Measurements from ENCODE around the gene RELN. TPM values are rescaled to one million over a fixed set of nuclear protein-coding genes. Genes with fewer than 3 reads are reported as not detected.

RELN gene
- total RNA-seq, 1 donor from 2014 or later, result not detected

DNA sequence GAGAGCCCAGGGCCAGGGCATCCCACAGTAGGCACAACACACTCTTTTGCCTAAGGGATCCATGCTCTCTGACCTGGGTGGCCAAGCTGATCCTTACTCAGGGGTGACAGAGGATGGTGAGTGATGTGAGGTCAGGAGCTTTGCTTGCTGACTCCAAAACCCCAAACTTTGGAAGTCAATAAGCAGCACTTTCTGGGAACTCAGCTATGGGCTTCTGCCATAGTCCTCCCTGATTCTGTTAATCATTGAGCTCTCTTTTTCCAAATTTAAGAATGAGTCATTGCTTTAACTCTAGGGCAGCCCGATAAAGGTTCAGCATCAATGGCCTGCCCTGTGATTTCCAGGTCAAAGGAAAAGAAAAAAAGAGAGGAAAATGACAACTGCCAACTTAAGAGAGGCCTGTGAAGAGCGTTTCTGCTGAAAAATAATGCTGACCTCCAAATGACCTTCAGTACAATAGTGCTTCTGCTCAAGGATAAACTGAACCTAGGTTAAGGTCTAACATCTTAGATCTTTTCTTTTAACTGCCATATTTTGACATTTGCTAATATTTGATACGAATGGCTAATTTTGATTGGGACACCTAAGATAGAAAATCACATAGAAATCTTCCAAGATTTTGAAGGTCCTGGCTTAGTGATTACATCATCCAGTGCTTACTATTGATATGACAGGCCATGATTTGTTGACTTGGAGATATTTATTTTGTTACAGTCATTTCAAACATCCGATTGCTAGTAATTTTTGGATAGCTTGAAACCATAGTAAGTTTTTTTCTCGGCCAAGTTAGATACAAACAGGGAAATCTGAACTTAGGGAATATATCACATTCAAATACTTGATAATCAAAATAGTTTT lies 20.8 kb upstream of the RELN start:
- no peak overlapping the region for H3K27ac Mint-ChIP-seq
- no peaks in the 10 kb centered on the region for H3K27me3 Mint-ChIP-seq (ENCODE audit: low read depth)

DNA sequence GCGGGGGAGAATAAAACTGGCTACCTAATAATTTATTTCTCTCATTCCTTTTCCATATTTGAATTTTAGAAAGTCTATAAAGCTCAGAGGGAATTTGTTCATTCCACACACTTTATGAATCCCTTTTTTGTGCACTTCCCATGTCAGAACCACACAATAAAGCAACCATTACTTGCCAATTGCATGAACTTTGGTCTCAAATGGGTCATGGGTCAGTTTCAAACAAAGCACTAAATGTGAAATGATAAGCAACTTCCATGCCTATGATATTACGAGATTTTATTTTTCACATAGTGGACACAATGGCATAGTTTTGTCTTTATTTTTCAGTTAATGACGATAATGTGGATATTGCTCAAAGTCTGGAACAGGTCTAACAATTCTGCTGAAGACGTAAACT lies 18.6 kb upstream of the RELN start:
- Mint-ChIP-seq H3K4me1 (ENCODE audit: low read depth) (no peaks in the 10 kb centered on the region), H3K9me3 (no peaks in the 10 kb centered on the region), H3K4me3 (ENCODE audit: low read depth) (no peak overlapping the region)

More for the DNA sequence above, 20.8 kb upstream of the RELN start:
- no peak for DNase-seq (ENCODE audit: low spot score)
- intact Hi-C loops (cut with micrococcal nuclease), result no loop called here
- Mint-ChIP-seq H3K36me3 (ENCODE audit: low read depth) (no peaks in the 10 kb centered on the region), H3K4me1 (ENCODE audit: low read depth) (no peaks in the 10 kb centered on the region), H3K4me3 (ENCODE audit: low read depth) (no peak overlapping the region), H3K9me3 (no peaks in the 10 kb centered on the region)

DNA sequence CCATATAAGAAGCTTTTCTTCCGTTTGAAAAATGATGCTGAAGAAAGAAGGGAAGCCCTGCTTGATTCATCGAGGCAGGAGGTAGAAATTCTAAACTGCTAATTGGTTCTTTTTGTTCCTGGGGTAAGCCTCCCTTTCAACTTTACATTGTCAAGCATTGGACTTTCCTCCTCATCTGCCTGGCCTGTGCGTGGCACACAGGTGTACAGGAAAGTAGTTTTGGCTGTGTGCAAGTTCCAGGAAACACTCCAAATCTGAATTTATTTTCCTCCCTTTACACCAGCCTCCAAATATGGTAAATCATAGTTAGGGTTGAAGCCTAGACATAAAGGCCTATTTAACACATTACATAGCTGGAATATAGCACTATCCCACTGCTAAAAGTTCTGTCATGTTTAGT lies 18.2 kb upstream of the RELN start:
- H3K27ac Mint-ChIP-seq, result no peak overlapping the region
- intact Hi-C loops (cut with micrococcal nuclease), result no loop called here
- H3K4me3 Mint-ChIP-seq (ENCODE audit: low read depth), result no peak overlapping the region

More for the DNA sequence above, 18.6 kb upstream of the RELN start:
- intact Hi-C loops (cut with micrococcal nuclease), result no loop called here
- no peaks in the 10 kb centered on the region for H3K36me3 Mint-ChIP-seq (ENCODE audit: low read depth)
- H3K27me3 Mint-ChIP-seq (ENCODE audit: low read depth), result no peaks in the 10 kb centered on the region
- no peak overlapping the region for H3K27ac Mint-ChIP-seq
- no peak for DNase-seq (ENCODE audit: low spot score)

DNA sequence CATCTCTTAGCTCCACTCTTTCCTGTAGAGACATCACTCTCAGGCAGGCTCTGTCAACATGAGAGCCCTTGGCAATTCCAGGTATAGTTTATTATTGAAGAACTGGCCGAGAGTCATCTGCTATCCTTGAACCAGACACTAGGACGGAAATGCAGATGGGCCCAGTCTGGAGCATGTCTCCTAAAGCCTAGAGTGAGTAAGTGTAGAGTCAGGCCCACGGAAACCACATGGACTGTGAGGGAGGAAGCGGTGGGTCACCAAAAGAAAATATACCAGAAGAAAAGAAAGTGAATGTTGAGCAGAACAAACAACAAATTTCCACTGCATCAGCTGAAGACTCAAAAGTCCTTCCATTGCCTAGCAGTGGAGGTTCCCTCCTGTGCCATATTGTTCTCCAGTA lies 15.7 kb upstream of the RELN start:
- Mint-ChIP-seq H3K9me3 (no peaks in the 10 kb centered on the region), H3K4me3 (ENCODE audit: low read depth) (no peak overlapping the region), H3K27me3 (ENCODE audit: low read depth) (no peaks in the 10 kb centered on the region), H3K36me3 (ENCODE audit: low read depth) (no peaks in the 10 kb centered on the region), H3K27ac (no peak overlapping the region), H3K4me1 (ENCODE audit: low read depth) (no peaks in the 10 kb centered on the region)
- DNase-seq (ENCODE audit: low spot score), result no peak
- intact Hi-C loops (cut with micrococcal nuclease), result no loop called here

More for the DNA sequence above, 18.2 kb upstream of the RELN start:
- DNase-seq (ENCODE audit: low spot score), result no peak
- Mint-ChIP-seq H3K4me1 (ENCODE audit: low read depth) (no peaks in the 10 kb centered on the region), H3K27me3 (ENCODE audit: low read depth) (no peaks in the 10 kb centered on the region), H3K9me3 (no peaks in the 10 kb centered on the region), H3K36me3 (ENCODE audit: low read depth) (no peaks in the 10 kb centered on the region)

DNA sequence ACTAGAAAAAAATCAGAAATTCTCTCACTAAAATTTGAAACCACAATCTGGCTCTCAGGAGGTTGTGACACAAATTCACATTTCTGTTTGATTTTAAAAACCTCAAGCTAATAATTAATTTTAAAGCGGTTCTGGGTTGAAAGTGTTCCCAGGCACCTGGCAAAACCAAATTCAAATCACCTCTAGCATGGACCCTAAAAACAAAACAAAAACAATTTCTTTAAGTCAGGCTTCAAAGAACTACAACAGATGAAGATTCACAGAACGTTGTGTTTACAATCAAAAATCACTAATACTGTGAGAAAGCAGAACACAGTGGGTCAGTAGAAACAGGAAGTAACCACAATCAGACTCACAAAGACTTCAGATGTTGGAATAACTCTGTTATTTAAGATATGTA lies 7.2 kb upstream of the RELN start:
- intact Hi-C loops (cut with micrococcal nuclease), result loop anchor here (10.0 kb wide), 1 partner anchor 158 kb away; no protein-coding TSS in a partner anchor
- H3K9me3 Mint-ChIP-seq, result no peaks in the 10 kb centered on the region
- no peaks in the 10 kb centered on the region for H3K4me1 Mint-ChIP-seq (ENCODE audit: low read depth)
- no peak for DNase-seq (ENCODE audit: low spot score)
- no peaks in the 10 kb centered on the region for H3K36me3 Mint-ChIP-seq (ENCODE audit: low read depth)
- H3K4me3 Mint-ChIP-seq (ENCODE audit: low read depth), result no peak overlapping the region
- peaks cover 13% of the 10 kb centered on the region for H3K27me3 Mint-ChIP-seq (ENCODE audit: low read depth)
- no peak overlapping the region for H3K27ac Mint-ChIP-seq

DNA sequence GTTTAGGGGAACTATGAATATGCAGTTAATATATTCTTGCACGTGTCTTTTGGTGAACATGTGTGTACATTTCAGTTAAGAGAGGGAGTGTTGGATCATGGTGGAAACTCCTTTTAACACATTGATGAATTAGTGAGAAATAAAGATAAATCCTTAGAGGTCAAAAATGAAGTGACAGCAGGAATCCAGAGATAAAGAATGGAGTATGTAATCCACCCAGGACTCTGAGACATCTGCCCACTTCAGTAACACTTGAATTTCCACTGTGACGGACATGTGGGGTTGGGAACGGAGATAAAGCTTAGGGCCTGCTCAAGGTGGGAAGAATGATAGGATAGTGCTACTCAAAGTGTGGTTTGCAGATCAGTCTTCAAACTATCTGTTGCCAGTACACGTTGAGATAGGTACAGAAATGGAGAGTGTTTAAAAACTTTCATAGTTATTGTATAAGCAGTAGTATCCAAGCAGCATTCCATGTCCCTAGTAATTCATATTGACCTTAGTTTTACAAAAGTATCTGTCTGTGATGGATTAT lies 6.6 kb upstream of the RELN start:
- Mint-ChIP-seq H3K4me1 (ENCODE audit: low read depth) (no peaks in the 10 kb centered on the region), H3K36me3 (ENCODE audit: low read depth) (no peaks in the 10 kb centered on the region), H3K27me3 (ENCODE audit: low read depth) (peaks cover 19% of the 10 kb centered on the region), H3K27ac (no peak overlapping the region), H3K4me3 (ENCODE audit: low read depth) (no peak overlapping the region), H3K9me3 (no peaks in the 10 kb centered on the region)
- intact Hi-C loops (cut with micrococcal nuclease), result loop anchor here (10.0 kb wide), 1 partner anchor 159 kb away; no protein-coding TSS in a partner anchor
- DNase-seq (ENCODE audit: low spot score), result no peak

DNA sequence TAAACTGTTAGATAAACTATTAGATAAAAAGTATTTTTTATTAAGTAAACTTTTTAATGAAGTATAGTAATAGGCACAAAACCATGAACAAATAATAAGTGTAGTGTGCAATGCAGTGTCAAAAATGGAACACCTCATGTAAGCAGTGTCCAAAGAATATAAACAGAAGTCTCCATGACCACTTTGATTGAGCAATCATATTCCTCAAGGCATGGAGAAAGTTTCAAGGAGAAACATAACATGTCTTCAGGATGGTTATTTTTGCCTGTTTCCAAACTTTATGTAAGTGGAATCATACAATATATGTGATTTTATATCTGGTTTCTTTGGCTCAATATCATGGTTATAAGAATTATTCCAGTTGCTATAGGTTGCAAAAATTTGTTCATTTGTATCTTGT lies 6.1 kb upstream of the RELN start:
- intact Hi-C loops (cut with micrococcal nuclease), result loop anchor here (10.0 kb wide), 1 partner anchor 159 kb away; no protein-coding TSS in a partner anchor
- H3K27ac Mint-ChIP-seq, result no peak overlapping the region
- no peaks in the 10 kb centered on the region for H3K9me3 Mint-ChIP-seq
- peaks cover 1% of the 10 kb centered on the region for H3K4me1 Mint-ChIP-seq (ENCODE audit: low read depth)
- H3K4me3 Mint-ChIP-seq (ENCODE audit: low read depth), result no peak overlapping the region
- H3K27me3 Mint-ChIP-seq (ENCODE audit: low read depth), result peaks cover 24% of the 10 kb centered on the region
- no peak for DNase-seq (ENCODE audit: low spot score)
- no peaks in the 10 kb centered on the region for H3K36me3 Mint-ChIP-seq (ENCODE audit: low read depth)

DNA sequence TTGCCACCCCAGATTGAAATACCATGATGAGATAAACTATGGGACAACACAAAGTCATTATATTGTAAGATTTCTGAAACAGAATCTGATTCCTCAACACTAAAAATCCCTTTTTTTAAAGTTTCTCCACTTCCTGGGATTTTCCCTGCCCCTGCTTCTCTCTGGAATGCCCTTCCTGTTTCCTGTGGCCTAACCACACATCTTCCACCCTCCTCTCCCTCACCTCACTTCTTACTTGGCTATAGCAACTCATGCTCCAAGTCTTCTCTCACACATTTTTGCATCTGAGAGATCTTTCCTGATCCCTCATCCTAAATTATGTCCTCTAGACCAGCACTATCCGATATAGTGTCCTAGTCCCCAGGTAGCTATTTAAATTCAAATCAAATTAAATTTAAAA lies 4.1 kb upstream of the RELN start:
- H3K9me3 Mint-ChIP-seq, result no peaks in the 10 kb centered on the region
- H3K4me1 Mint-ChIP-seq (ENCODE audit: low read depth), result peaks cover 6% of the 10 kb centered on the region
- no peak for DNase-seq (ENCODE audit: low spot score)
- H3K4me3 Mint-ChIP-seq (ENCODE audit: low read depth), result no peak overlapping the region
- no peak overlapping the region for H3K27ac Mint-ChIP-seq
- H3K27me3 Mint-ChIP-seq (ENCODE audit: low read depth), result peaks cover 35% of the 10 kb centered on the region
- H3K36me3 Mint-ChIP-seq (ENCODE audit: low read depth), result no peaks in the 10 kb centered on the region
- intact Hi-C loops (cut with micrococcal nuclease), result loop anchor here (10.0 kb wide), 1 partner anchor 161 kb away; no protein-coding TSS in a partner anchor

DNA sequence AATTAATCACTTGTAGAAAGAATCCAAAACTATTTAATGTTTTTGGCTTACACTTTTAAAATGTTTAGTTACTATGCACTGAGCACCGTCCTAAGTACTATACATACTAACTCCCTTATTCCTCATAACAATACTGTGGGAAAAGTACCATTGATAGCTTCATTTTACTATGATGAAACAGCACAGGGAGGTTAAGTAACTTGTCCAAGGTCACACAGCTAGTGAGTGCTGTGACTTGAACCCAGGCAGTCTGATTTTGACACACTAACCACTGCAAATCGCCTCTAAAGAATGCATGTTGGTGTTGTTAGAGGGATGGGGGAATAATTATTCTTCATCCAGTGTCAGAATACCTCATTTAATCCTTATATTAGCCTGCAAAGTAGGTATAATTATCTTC lies 1.9 kb upstream of the RELN start:
- Mint-ChIP-seq H3K27me3 (ENCODE audit: low read depth) (peaks cover 50% of the 10 kb centered on the region), H3K36me3 (ENCODE audit: low read depth) (no peaks in the 10 kb centered on the region), H3K9me3 (no peaks in the 10 kb centered on the region), H3K4me3 (ENCODE audit: low read depth) (no peak overlapping the region), H3K27ac (no peak overlapping the region), H3K4me1 (ENCODE audit: low read depth) (peaks cover 6% of the 10 kb centered on the region)
- DNase-seq (ENCODE audit: low spot score), result no peak
- intact Hi-C loops (cut with micrococcal nuclease), result loop anchor here (10.0 kb wide), 1 partner anchor 163 kb away; no protein-coding TSS in a partner anchor

DNA sequence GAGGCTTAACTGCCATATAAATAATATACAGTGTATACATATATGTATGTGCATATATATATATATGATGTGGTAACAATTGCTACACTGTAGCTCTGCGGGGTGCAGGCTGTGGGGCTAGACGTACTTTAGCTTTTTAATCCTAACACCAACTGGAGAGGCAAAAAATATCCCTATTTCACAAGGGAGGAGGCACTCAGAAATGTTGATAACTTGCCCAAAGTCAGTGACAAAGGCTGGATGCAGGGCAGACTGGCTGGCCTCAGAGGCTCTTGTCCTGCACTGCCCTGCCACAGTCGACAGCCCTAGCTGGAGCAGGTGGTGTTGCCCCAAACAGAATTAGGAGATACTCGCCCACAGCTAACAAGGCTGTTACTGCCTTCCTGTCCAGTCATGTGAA lies 1.5 kb upstream of the RELN start:
- no peaks in the 10 kb centered on the region for H3K36me3 Mint-ChIP-seq (ENCODE audit: low read depth)
- no peak overlapping the region for H3K4me3 Mint-ChIP-seq (ENCODE audit: low read depth)
- peaks cover 6% of the 10 kb centered on the region for H3K4me1 Mint-ChIP-seq (ENCODE audit: low read depth)
- no peak overlapping the region for H3K27ac Mint-ChIP-seq
- intact Hi-C loops (cut with micrococcal nuclease), result loop anchor here (10.0 kb wide), 1 partner anchor 164 kb away; no protein-coding TSS in a partner anchor
- peaks cover 51% of the 10 kb centered on the region for H3K27me3 Mint-ChIP-seq (ENCODE audit: low read depth)
- DNase-seq (ENCODE audit: low spot score), result no peak
- no peaks in the 10 kb centered on the region for H3K9me3 Mint-ChIP-seq

DNA sequence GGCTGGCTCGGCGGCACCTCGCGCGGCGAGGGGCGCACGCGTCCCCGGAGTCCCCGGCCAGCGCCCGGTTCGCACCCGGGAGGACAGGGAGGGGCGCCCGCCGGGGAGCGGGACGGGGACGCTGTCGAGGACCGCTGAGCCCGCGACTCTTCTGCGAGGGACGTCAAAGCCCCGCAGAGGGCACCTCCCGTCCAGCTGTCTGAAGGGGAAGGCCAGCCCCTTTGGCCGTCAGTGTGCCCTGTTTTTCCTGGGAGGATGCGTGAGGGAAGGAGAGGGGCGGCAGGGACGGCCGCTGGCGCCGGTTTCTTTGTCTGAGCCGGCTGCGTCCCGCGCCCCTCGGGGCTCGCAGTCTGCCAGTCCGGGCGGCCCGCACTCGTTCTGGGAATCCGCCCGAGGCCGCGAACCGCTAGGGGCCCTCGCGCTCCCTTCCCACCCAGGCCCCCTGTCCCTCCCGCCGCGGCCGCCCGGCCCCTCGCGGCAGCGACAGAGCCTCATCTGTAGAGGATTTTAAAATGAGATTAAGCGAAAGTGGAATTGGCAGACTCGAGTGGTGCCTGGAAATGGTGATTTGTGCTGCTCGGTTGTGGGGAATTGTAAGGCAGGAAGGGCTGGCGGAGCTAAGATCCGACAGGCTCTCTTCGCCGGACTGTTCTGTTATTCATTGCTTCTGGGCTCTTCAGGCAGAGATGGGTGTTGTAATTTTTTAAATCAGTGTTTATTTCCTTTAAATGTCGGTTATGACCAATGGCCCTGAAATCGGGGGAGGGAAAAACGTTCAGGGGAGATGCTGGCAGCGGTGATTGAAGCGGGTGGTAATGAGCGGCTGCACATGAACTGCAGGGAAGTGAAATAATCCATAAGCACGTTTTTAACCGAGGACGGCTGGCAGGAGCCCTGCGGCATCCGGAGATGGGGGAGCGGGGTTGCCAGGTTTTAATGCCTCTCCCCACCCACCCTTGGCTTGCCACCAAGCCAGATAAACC lies 618 bp upstream of the RELN start:
- H3K9me3 Mint-ChIP-seq, result no peaks in the 10 kb centered on the region
- H3K27me3 Mint-ChIP-seq (ENCODE audit: low read depth), result peaks cover 58% of the 10 kb centered on the region
- no peaks in the 10 kb centered on the region for H3K36me3 Mint-ChIP-seq (ENCODE audit: low read depth)
- no peak overlapping the region for H3K27ac Mint-ChIP-seq
- peaks cover 6% of the 10 kb centered on the region for H3K4me1 Mint-ChIP-seq (ENCODE audit: low read depth)
- peak overlapping the region; percentile 59 for H3K4me3 Mint-ChIP-seq (ENCODE audit: low read depth)
- intact Hi-C loops (cut with micrococcal nuclease), result loop anchor here (5.0 to 10.0 kb wide), 2 partner anchors 165 to 543 kb away; partner anchors contain the start of gene SLC26A5
- no peak for DNase-seq (ENCODE audit: low spot score)

DNA sequence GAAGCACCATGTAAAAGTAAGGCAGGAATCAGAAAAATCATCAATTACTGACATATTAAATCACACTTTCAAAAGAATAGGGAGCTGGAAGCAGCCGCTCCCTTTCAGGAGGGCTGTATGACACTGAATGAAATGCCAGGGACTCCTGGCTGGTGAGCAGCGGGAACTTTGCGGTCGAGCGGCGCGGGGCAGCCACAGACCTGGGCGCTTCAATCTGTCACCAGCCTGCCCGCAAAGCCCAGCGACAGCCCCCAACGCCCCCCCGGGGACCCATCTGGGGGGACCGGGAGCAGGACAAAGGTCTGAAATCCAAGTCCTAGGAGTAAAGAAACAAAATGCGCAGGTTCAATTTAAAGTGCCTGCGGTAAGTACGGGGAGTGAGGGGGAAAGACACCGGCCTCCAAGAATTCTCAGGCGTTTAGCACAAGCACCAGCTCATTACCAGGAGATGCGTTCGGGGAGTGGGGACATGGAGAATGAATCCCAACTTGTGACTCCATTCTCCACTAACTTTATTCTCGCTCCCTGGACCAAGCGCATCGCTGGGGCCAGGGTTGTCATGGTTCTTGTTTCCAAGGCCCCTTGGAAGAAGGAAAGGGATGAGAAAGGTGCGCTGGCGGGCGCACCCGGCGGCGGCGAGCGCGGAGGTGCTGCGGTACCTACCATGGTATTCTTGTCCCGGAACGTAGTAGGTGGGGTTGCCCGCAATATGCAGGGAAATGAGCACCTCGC lies 824 bp downstream of the RELN start:
- no peaks in the 10 kb centered on the region for H3K9me3 Mint-ChIP-seq
- H3K36me3 Mint-ChIP-seq (ENCODE audit: low read depth), result no peaks in the 10 kb centered on the region
- peaks cover 6% of the 10 kb centered on the region for H3K4me1 Mint-ChIP-seq (ENCODE audit: low read depth)
- peak overlapping the region; percentile 8 for H3K4me3 Mint-ChIP-seq (ENCODE audit: low read depth)
- intact Hi-C loops (cut with micrococcal nuclease), result loop anchor here (5.0 kb wide), 1 partner anchor 541 kb away; the partner anchor contains the start of gene SLC26A5
- no peak overlapping the region for H3K27ac Mint-ChIP-seq
- peaks cover 59% of the 10 kb centered on the region for H3K27me3 Mint-ChIP-seq (ENCODE audit: low read depth)
- no peak for DNase-seq (ENCODE audit: low spot score)
